GM15510 (cell line): Measurements from ENCODE around the gene ZNF256.

Experiments
- POLR2A ChIP-seq: IDR thresholded peaks from 3 replicates; pipeline ENCODE4 v1.6.1; 2011; ENCODE audit warnings: borderline replicate concordance; ENCODE audit not compliant: insufficient read length; ENCODE audit errors: extremely low read depth

Gene ZNF256

GRCh38 chr19:57947419-57948134 lies at the start of gene ZNF256:
ZNF256 (minus strand) TSS chr19:57947706; CDS start chr19:57947474, 232 bp downstream.
- TF ChIP-seq POLR2A: peak; percentile 46

GRCh38 chr19:57992841-57993240 lies 45.3 kb upstream of the ZNF256 start:
- TF ChIP-seq POLR2A: no peak

- TF ChIP-seq POLR2A: no peak
Observed at GRCh38 chr19:57978586-57979289, 31.2 kb upstream of the ZNF256 start.

- TF ChIP-seq POLR2A: no peak
Observed at GRCh38 chr19:57974434-57974833, 26.9 kb upstream of the ZNF256 start, which contains the start of gene C19orf18. C19orf18 (minus strand) TSS chr19:57974534; CDS start chr19:57974432, 102 bp downstream.

- no peak for TF ChIP-seq POLR2A
Observed at GRCh38 chr19:57964761-57965160, 17.3 kb upstream of the ZNF256 start.

- TF ChIP-seq POLR2A: no peak
Observed at GRCh38 chr19:57961785-57962184, 14.3 kb upstream of the ZNF256 start.

- TF ChIP-seq POLR2A: no peak
Observed at GRCh38 chr19:57954996-57955395, 7.5 kb upstream of the ZNF256 start.

GRCh38 chr19:57949702-57950101 lies 2.2 kb upstream of the ZNF256 start:
- TF ChIP-seq POLR2A: no peak

- no peak for TF ChIP-seq POLR2A
Observed at GRCh38 chr19:57949296-57949695, 1.8 kb upstream of the ZNF256 start.

GRCh38 chr19:57947088-57947418 lies 453 bp downstream of the ZNF256 start:
- TF ChIP-seq POLR2A: no peak

GRCh38 chr19:57946316-57946715 lies 1.2 kb downstream of the ZNF256 start:
- no peak for TF ChIP-seq POLR2A

GRCh38 chr19:57941593-57941992 lies 5.9 kb downstream of the ZNF256 start:
- no peak for TF ChIP-seq POLR2A

GRCh38 chr19:57935731-57936130 lies 11.8 kb downstream of the ZNF256 start:
- no peak for TF ChIP-seq POLR2A

GRCh38 chr19:57934820-57935665 lies 12.5 kb downstream of the ZNF256 start, which contains the start of gene ZNF418:
ZNF418 (minus strand) TSS chr19:57935402; CDS start chr19:57933822, 1,580 bp downstream.
- TF ChIP-seq POLR2A: no peak

GRCh38 chr19:57927587-57927986 lies 19.9 kb downstream of the ZNF256 start:
- TF ChIP-seq POLR2A: no peak
